Parathyroid adenoma (tissue), 2 donors: Measurements from ENCODE around the gene RCOR1.

Experiments used
- H2AFZ ChIP-seq: fragments of 300-600 bp; sonication (generic); one replicate; pipeline ENCODE4 v1.7.0; 2017; ENCODE audit warnings: antibody characterized with exemption, mild to moderate bottlenecking
- H3K27ac ChIP-seq: fragments of 300-600 bp; sonication (generic); one replicate; pipeline ENCODE4 v1.7.0; 2017
- H3K27me3 ChIP-seq: fragments of 300-600 bp; sonication (generic); one replicate; pipeline ENCODE4 v1.7.0; 2017; ENCODE audit warnings: low read length; ENCODE audit not compliant: control insufficient read depth, insufficient read depth
- H3K36me3 ChIP-seq: fragments of 300-600 bp; sonication (generic); one replicate; pipeline ENCODE4 v1.7.0; 2017; ENCODE audit warnings: low read length; ENCODE audit not compliant: control insufficient read depth, insufficient read depth
- H3K4me1 ChIP-seq: fragments of 300-600 bp; sonication (generic); one replicate; pipeline ENCODE4 v1.7.0; 2017; ENCODE audit warnings: control low read depth
- H3K4me2 ChIP-seq: fragments of 300-600 bp; sonication (generic); one replicate; pipeline ENCODE4 v1.7.0; 2017; ENCODE audit warnings: low read length
- H3K4me3 ChIP-seq: fragments of 300-600 bp; sonication (generic); one replicate; pipeline ENCODE4 v1.7.0; 2017; ENCODE audit warnings: low read depth, low read length
- H3K79me2 ChIP-seq: fragments of 300-600 bp; sonication (generic); one replicate; pipeline ENCODE4 v1.7.0; 2017; ENCODE audit warnings: control low read depth
- H3K9ac ChIP-seq: fragments of 300-600 bp; sonication (generic); one replicate; pipeline ENCODE4 v1.7.0; 2017; ENCODE audit warnings: mild to moderate bottlenecking
- H3K9me3 ChIP-seq: fragments of 300-600 bp; sonication (generic); one replicate; pipeline ENCODE4 v1.7.0; 2017; ENCODE audit warnings: low read length; ENCODE audit not compliant: control insufficient read depth
- TF ChIP-seq, protein P1 (sequence below): fragments of 300-600 bp; sonication (generic); IDR thresholded peaks from one replicate; pipeline ENCODE4 v1.7.0; 2017; ENCODE audit warnings: antibody characterized with exemption, mild to moderate bottlenecking
- donor health status: primary hyperparathyroidism.

Gene RCOR1

DNA sequence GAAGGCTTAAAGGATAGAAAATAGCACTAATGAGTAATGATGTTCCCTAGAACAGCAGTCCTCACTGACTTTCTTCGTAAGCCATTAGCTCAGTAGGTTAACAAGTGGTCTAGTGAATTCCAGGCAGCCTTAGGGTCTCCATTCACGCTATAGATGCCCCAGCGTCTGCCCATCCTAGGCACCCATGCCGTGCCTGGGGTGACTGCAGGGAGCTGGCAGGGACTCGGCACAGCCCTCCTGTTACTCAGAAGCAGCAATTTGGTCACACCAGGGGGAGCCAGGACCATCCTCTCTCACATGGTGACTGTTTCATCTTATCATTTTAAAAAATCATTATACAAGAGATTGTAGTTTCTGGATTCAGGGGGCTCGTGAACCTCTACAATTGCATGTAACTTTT lies 118.8 kb downstream of the RCOR1 start:
- Histone ChIP-seq H3K27ac (no peak overlapping the region), H3K9ac (no peak overlapping the region), H3K4me1 (no peaks in the 10 kb centered on the region), H3K79me2 (no peaks in the 10 kb centered on the region), H2AFZ (no peak overlapping the region), H3K27me3 (no peaks in the 10 kb centered on the region), H3K36me3 (no peaks in the 10 kb centered on the region), H3K4me2 (no peak overlapping the region), H3K9me3 (no peaks in the 10 kb centered on the region), H3K4me3 (no peak overlapping the region)
- TF ChIP-seq, protein P1, sequence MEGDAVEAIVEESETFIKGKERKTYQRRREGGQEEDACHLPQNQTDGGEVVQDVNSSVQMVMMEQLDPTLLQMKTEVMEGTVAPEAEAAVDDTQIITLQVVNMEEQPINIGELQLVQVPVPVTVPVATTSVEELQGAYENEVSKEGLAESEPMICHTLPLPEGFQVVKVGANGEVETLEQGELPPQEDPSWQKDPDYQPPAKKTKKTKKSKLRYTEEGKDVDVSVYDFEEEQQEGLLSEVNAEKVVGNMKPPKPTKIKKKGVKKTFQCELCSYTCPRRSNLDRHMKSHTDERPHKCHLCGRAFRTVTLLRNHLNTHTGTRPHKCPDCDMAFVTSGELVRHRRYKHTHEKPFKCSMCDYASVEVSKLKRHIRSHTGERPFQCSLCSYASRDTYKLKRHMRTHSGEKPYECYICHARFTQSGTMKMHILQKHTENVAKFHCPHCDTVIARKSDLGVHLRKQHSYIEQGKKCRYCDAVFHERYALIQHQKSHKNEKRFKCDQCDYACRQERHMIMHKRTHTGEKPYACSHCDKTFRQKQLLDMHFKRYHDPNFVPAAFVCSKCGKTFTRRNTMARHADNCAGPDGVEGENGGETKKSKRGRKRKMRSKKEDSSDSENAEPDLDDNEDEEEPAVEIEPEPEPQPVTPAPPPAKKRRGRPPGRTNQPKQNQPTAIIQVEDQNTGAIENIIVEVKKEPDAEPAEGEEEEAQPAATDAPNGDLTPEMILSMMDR, result no peak

DNA sequence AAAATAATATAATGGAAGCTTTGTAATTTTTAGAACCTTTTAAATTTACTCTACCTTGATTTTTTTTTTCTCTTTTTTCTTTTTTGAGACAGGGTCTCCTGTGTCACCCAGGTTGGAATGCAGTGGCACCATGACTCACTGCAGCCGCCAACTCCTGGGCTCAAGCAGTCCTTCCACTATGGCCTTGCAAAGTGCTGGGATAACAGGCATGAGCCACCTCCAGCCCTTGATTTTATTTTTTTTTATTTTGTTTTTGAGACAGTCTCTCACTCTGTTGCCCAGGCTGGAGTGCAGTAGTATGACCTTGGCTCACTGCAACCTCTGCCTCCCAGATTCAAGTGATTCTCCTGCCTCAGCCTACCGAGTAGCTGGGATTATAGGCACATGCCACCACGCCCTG lies 119.5 kb downstream of the RCOR1 start:
- no peak overlapping the region for H3K4me2 ChIP-seq
- no peak overlapping the region for H3K9ac ChIP-seq
- H3K9me3 ChIP-seq, result no peaks in the 10 kb centered on the region
- no peak overlapping the region for H3K27ac ChIP-seq
- TF ChIP-seq, protein P1, result no peak
- H3K4me3 ChIP-seq, result no peak overlapping the region
- no peak overlapping the region for H2AFZ ChIP-seq
- H3K27me3 ChIP-seq, result no peaks in the 10 kb centered on the region
- no peaks in the 10 kb centered on the region for H3K4me1 ChIP-seq
- no peaks in the 10 kb centered on the region for H3K36me3 ChIP-seq
- no peaks in the 10 kb centered on the region for H3K79me2 ChIP-seq

DNA sequence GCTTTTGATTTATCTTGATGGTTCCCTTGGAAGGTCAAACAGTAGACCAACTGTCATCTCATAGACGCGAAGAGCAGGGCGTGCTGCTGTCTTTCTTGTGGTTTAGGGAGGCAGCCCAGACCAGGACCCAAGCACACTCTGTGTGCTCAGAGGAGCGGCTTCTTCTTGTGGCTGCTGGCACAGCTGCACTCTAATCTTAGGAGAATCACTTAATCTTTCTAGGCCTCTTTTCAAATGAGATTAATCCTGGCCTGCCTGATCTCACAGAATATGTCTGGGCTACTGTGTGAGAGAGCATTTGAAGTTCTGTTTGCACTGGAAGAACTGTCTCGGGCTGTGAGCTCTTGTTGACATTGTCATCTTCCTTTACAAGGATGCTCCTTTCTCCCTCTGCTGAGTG lies 124.8 kb downstream of the RCOR1 start:
- no peak overlapping the region for H3K27ac ChIP-seq

GRCh38 chr14:102722646-102723045 lies 130.2 kb downstream of the RCOR1 start:
- H3K27ac ChIP-seq, result no peak overlapping the region
- no peak overlapping the region for H3K4me2 ChIP-seq
- H3K36me3 ChIP-seq, result no peaks in the 10 kb centered on the region
- no peaks in the 10 kb centered on the region for H3K79me2 ChIP-seq
- no peaks in the 10 kb centered on the region for H3K27me3 ChIP-seq
- no peak overlapping the region for H3K4me3 ChIP-seq
- TF ChIP-seq, protein P1, result no peak
- H3K9ac ChIP-seq, result no peak overlapping the region
- no peaks in the 10 kb centered on the region for H3K9me3 ChIP-seq
- no peaks in the 10 kb centered on the region for H3K4me1 ChIP-seq
- no peak overlapping the region for H2AFZ ChIP-seq

More for the DNA sequence above, 124.8 kb downstream of the RCOR1 start:
- Histone ChIP-seq H3K27me3 (no peaks in the 10 kb centered on the region), H3K36me3 (no peaks in the 10 kb centered on the region), H3K4me3 (no peak overlapping the region), H3K9me3 (no peaks in the 10 kb centered on the region), H3K4me2 (no peak overlapping the region), H3K4me1 (no peaks in the 10 kb centered on the region), H2AFZ (no peak overlapping the region), H3K9ac (no peak overlapping the region), H3K79me2 (no peaks in the 10 kb centered on the region)
- TF ChIP-seq, protein P1, result no peak

- H3K27ac ChIP-seq, result no peak overlapping the region
- H3K36me3 ChIP-seq, result no peaks in the 10 kb centered on the region
- no peak overlapping the region for H2AFZ ChIP-seq
- no peaks in the 10 kb centered on the region for H3K27me3 ChIP-seq
- no peak overlapping the region for H3K9ac ChIP-seq
- H3K79me2 ChIP-seq, result no peaks in the 10 kb centered on the region
- TF ChIP-seq, protein P1, result no peak
- no peak overlapping the region for H3K4me2 ChIP-seq
- no peaks in the 10 kb centered on the region for H3K9me3 ChIP-seq
- H3K4me1 ChIP-seq, result no peaks in the 10 kb centered on the region
- H3K4me3 ChIP-seq, result no peak overlapping the region
These were observed 131.2 kb downstream of the RCOR1 start for GRCh38 chr14:102723650-102724049.
